Vagina (tissue), 2 donors: Measurements from ENCODE around the gene RTP3.

Source experiments
- CTCF ChIP-seq, 3 experiments: fragments of 450-650 bp in 2 of 3; fragments of 200-600 bp in 1 of 3; sonication (generic) in 1 of 3; IDR thresholded peaks; one replicate each; pipeline ENCODE4 v1.5.1; 2017 to 2019; ENCODE audit warnings: antibody characterized with exemption in 3 of 3, mild to moderate bottlenecking in 2 of 3, moderate library complexity in 2 of 3
- POLR2A ChIP-seq, 2 donors: fragments of 450-650 bp; IDR thresholded peaks; one replicate each; pipeline ENCODE4 v1.6.1; 2017; ENCODE audit warnings: antibody characterized with exemption in 2 of 2, mild to moderate bottlenecking in 2 of 2, moderate library complexity in 2 of 2
- POLR2AphosphoS5 ChIP-seq, 2 donors: sonication (generic); formaldehyde crosslinking; IDR thresholded peaks; one replicate each; pipeline ENCODE4 v1.9.0; 2017; ENCODE audit warnings: antibody characterized with exemption in 2 of 2, mild to moderate bottlenecking in 2 of 2, low read depth in 1 of 2; ENCODE audit not compliant: insufficient read depth in 1 of 2

GRCh38 chr3:46485779-46486175 is 12.0 kb upstream of the RTP3 start:
- TF ChIP-seq POLR2A (IDR thresholded peaks at IDR 0.05) (no peak), CTCF (IDR thresholded peaks at IDR 0.05) (no peak), POLR2AphosphoS5 (IDR thresholded peaks at IDR 0.05; ENCODE audit: insufficient read depth in 1 of 2, low read depth in 1 of 2) (no peak)
